ENCODE results near the gene SSU72.
"Not testable (repeated sequence)": the region's sequence is repeated elsewhere in the genome, so short reads cannot be mapped to it uniquely, and the experiment has no call there.

SSU72 gene

DNA sequence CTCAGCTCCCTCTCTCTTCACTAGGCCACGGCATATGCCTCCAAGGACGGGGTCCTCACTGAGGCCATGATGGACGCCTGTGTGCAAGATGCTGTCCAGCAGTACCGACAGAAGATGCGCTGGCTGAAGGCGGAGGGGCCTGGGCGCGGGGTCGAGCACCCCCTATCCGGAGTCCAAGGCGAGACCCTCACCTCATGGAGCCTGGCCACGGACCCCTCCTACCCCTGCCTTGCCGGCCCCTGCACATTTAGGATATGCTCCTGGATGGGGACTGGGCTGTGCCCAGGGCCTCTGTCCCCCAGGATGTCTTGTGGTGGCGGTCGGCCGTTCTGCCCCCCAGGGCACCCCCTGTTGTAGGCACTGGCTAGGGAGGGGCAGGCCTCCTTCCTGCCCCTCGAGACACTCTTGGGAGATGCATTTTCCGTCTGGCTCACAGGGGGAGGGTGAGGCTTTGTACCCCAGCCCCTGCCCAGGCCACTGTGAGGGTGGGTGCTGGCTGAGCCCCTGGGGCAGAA, 79.1 kb downstream of the SSU72 start:
- not testable (repeated sequence) for DNase-seq (ENCODE audit: low read depth)

DNA sequence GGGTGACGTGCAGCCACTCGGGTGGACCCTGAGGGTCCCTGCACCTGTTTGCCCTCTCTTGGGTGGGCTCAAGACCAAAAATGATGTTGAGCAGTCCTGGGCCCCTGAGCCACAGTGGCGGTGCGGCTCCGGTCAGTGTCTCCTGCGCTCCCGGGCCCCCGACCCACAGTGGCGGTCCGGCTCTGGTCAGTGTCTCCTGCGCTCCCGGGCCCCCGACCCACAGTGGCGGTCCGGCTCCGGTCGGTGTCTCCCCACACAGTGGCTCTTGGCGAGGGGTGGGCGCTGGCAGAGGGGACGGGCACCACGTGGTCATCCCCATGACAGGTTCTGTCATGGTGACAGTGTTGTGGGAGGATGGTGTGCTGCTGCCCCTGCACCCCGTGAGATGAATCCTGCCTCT, 80.4 kb downstream of the SSU72 start:
- DNase-seq (ENCODE audit: low read depth), result not testable (repeated sequence)

All from fibroblast of gingiva (primary cell).